Posterior vena cava (tissue), 2 donors: ENCODE measurements around the gene CEACAM19. TPM values are rescaled to one million over a fixed set of nuclear protein-coding genes. Genes with fewer than 3 reads are reported as not detected.

Experiments used
- DNase-seq: peaks from one replicate; pipeline ENCODE4 v3.0.0-alpha.2; 2020; ENCODE audit warnings: low spot score
- intact Hi-C, 2 donors: fragments of 100-400 bp; cut with DNase I; formaldehyde crosslinking; loops; one replicate each; pipeline versions ENCODE4 v1.14.1 to v1.14.2; 2022 to 2023
- total RNA-seq, 2 donors: library from RNA; stranded (reverse); fragmentation: NEBNext Ultra II Directional; extraction: Animal tissue kit (Norgen Biotek cat#: 25700); gene quantifications; one replicate each; pipeline ENCODE4 v1.2.1, GENCODE V29; 2021
- donor health status: DM: yes; HTN: yes; CAD: no.
- donor health status: DM: yes; HTN: yes; CAD: no.

CEACAM19 gene
- total RNA-seq, 2 donors from 2014 or later = 4.1 to 7.8 TPM

GRCh38 chr19:44689290-44690130, 18.2 kb downstream of the CEACAM19 start:
- intact Hi-C loops = loop anchor here in 1 of 2 donors (10.0 kb wide), 1 partner anchor 415 kb away; no protein-coding TSS in a partner anchor

GRCh38 chr19:44690131-44690440, 18.8 kb downstream of the CEACAM19 start:
- intact Hi-C loops = loop anchor here in 1 of 2 donors (10.0 kb wide), 1 partner anchor 415 kb away; no protein-coding TSS in a partner anchor
- DNase-seq = no peak

More at GRCh38 chr19:44689290-44690130, 18.2 kb downstream of the CEACAM19 start:
- peak; percentile 90 for DNase-seq

- intact Hi-C loops = loop anchor here in 1 of 2 donors (10.0 kb wide), 1 partner anchor 418 kb away; no protein-coding TSS in a partner anchor
- no peak for DNase-seq
These were observed 21.1 kb downstream of the CEACAM19 start for GRCh38 chr19:44692379-44692721.

- no peak for DNase-seq
- intact Hi-C loops = loop anchor here in 1 of 2 donors (10.0 kb wide), 1 partner anchor 419 kb away; no protein-coding TSS in a partner anchor
These were observed 22.9 kb downstream of the CEACAM19 start for GRCh38 chr19:44694184-44694579.

- no peak for DNase-seq
- intact Hi-C loops = loop anchor here in 1 of 2 donors (10.0 kb wide), 1 partner anchor 422 kb away; no protein-coding TSS in a partner anchor
These were observed 25.8 kb downstream of the CEACAM19 start for GRCh38 chr19:44696939-44697669.

- no peak for DNase-seq
- intact Hi-C loops = loop anchor here in 1 of 2 donors (2.0 to 10.0 kb wide), 2 partner anchors 15 to 423 kb away; no protein-coding TSS in a partner anchor
These were observed 26.4 kb downstream of the CEACAM19 start for GRCh38 chr19:44697670-44698034.

GRCh38 chr19:44698492-44699201, 27.4 kb downstream of the CEACAM19 start, which contains the start of gene CEACAM16:
TSS of gene CEACAM16 (plus strand) at chr19:44699151. CDS start at chr19:44701457, 2,306 bp downstream.
- DNase-seq = no peak
- intact Hi-C loops = loop anchor here in 1 of 2 donors (2.0 to 10.0 kb wide), 2 partner anchors 14 to 424 kb away; no protein-coding TSS in a partner anchor

GRCh38 chr19:44700547-44700946, 29.3 kb downstream of the CEACAM19 start:
- DNase-seq = no peak
- intact Hi-C loops = no loop called here

- no peak for DNase-seq
- intact Hi-C loops = no loop called here
These were observed 29.9 kb downstream of the CEACAM19 start for GRCh38 chr19:44701228-44701627.

GRCh38 chr19:44702551-44703176, 31.4 kb downstream of the CEACAM19 start:
- DNase-seq = no peak
- intact Hi-C loops = no loop called here

- intact Hi-C loops = no loop called here
- DNase-seq = no peak
These were observed 32.2 kb downstream of the CEACAM19 start for GRCh38 chr19:44703336-44704078.

GRCh38 chr19:44704982-44705381, 33.7 kb downstream of the CEACAM19 start:
- intact Hi-C loops = no loop called here
- DNase-seq = no peak

- intact Hi-C loops = no loop called here
- DNase-seq = no peak
These were observed 34.3 kb downstream of the CEACAM19 start for GRCh38 chr19:44705502-44706010.

GRCh38 chr19:44706506-44707236, 35.4 kb downstream of the CEACAM19 start:
- intact Hi-C loops = no loop called here

GRCh38 chr19:44707794-44708193, 36.5 kb downstream of the CEACAM19 start:
- intact Hi-C loops = no loop called here
- DNase-seq = no peak

More at GRCh38 chr19:44706506-44707236, 35.4 kb downstream of the CEACAM19 start:
- DNase-seq = no peak

- no peak for DNase-seq
- intact Hi-C loops = no loop called here
These were observed 37.7 kb downstream of the CEACAM19 start for GRCh38 chr19:44708940-44709339.
